Activated CD4-positive, alpha-beta memory T cell treated with anti-CD3 and anti-CD28 coated beads for 36 hours (primary cell): Measurements from ENCODE around the gene RPS13. TPM values are rescaled to one million over a fixed set of nuclear protein-coding genes. Genes with fewer than 3 reads are reported as not detected.
A peak's percentile ranks its signal among the peaks of the same experiment; 100 is the strongest.
"Not testable (repeated sequence)": the region's sequence is repeated elsewhere in the genome, so short reads cannot be mapped to it uniquely, and the experiment has no call there.

Experiments
- CTCF ChIA-PET: fragments of 350-600 bp; sonication (Branson Sonifier 250); formaldehyde crosslinking; loops from one replicate; lab custom pipeline; 2021; ENCODE audit warnings: antibody characterized with exemption, inconsistent platforms; lab: Charles Lee
- POLR2A ChIA-PET: fragments of 350-600 bp; sonication (Branson Sonifier 250); formaldehyde crosslinking; loops from one replicate; lab custom pipeline; 2021; ENCODE audit warnings: antibody characterized with exemption; lab: Charles Lee
- DNase-seq: peaks from one replicate; pipeline ENCODE4 v3.0.0-alpha.2; 2020
- H3K27ac Mint-ChIP-seq: one replicate; pipeline ENCODE4 v1.8.0; 2021; ENCODE audit warnings: mixed read lengths
- H3K27me3 Mint-ChIP-seq: one replicate; pipeline ENCODE4 v1.8.0; 2021; ENCODE audit warnings: mixed read lengths
- H3K36me3 Mint-ChIP-seq: one replicate; pipeline ENCODE4 v1.8.0; 2021; ENCODE audit warnings: mixed read lengths
- H3K4me1 Mint-ChIP-seq: one replicate; pipeline ENCODE4 v1.8.0; 2021; ENCODE audit warnings: low read depth, mixed read lengths
- H3K4me3 Mint-ChIP-seq: one replicate; pipeline ENCODE4 v1.8.0; 2021; ENCODE audit warnings: mild to moderate bottlenecking, mixed read lengths
- H3K9me3 Mint-ChIP-seq: one replicate; pipeline ENCODE4 v1.8.0; 2021; ENCODE audit warnings: mixed read lengths
- intact Hi-C: fragments of 100-400 bp; cut with micrococcal nuclease; formaldehyde crosslinking; loops from one replicate; pipeline ENCODE4 v1.15.1; 2023
- total RNA-seq, 2 experiments: library from RNA; stranded (reverse); gene quantifications; one replicate each; pipeline ENCODE4 v1.2.3, GENCODE V29; 2021

The RPS13 gene
- total RNA-seq = 1,000 to 10,000 TPM; 1,729 to 1,745 TPM

- POLR2A ChIA-PET = interaction anchor here (0.6 to 2.1 kb wide), 10 partner anchors 13 to 338 kb away, joined by 3 to 18 read pairs (median 4); partner anchors contain the start of gene PIK3C2A
- peak within 1 kb of the TSS; percentile 93 for H3K27ac Mint-ChIP-seq
- no peaks in the 10 kb centered on the region for H3K27me3 Mint-ChIP-seq
- intact Hi-C loops = loop anchor here (1.0 to 10.0 kb wide), 10 partner anchors 60 to 1555 kb away; partner anchors contain the start of genes C11orf58, KCNJ11, NUCB2 and SERGEF
- peaks cover 47% of the 10 kb centered on the region for H3K36me3 Mint-ChIP-seq
- CTCF ChIA-PET = interaction anchor here (0.6 to 2.1 kb wide), 9 partner anchors 15 to 292 kb away, joined by 3 to 9 read pairs (median 4); no protein-coding TSS in a partner anchor
- peak; percentile 97 for DNase-seq
- H3K9me3 Mint-ChIP-seq = no peaks in the 10 kb centered on the region
- peaks cover 34% of the 10 kb centered on the region for H3K4me1 Mint-ChIP-seq
- peak within 1 kb of the TSS; percentile 96 for H3K4me3 Mint-ChIP-seq
Measured at GRCh38 chr11:17077520-17078401, at the start of gene RPS13. TSS of gene RPS13 (minus strand) at chr11:17077667. CDS start at chr11:17077641, 26 bp downstream.

- CTCF ChIA-PET = interaction anchor here (0.6 kb wide), 1 partner anchor 9 kb away, joined by 8 read pairs; no protein-coding TSS in a partner anchor
- no peak for DNase-seq
- Mint-ChIP-seq H3K4me1 (no peaks in the 10 kb centered on the region), H3K4me3 (no peak overlapping the region), H3K36me3 (peaks cover 4% of the 10 kb centered on the region), H3K27me3 (no peaks in the 10 kb centered on the region), H3K27ac (no peak overlapping the region), H3K9me3 (no peaks in the 10 kb centered on the region)
- POLR2A ChIA-PET = no interaction called here
- intact Hi-C loops = no loop called here
Measured at GRCh38 chr11:17121981-17122380, 44.5 kb upstream of the RPS13 start.

DNA sequence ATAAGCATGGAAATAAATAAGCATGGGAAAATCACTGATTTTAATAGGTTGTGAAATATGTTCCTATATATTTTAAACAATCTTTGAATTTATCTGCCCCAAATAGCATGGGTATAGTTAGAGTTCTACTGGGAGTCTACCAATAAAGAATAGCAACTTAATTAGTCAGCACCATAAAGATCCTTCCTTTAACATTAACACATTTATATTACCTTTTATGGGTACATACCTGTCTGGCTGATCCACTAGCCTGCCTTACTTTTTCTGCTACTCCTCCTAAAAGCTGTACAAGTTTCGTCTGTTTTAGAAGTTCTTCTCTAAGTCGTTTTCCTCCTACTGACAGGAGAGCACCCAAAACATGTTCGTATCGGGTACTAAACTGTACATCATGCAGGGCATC, 39.8 kb upstream of the RPS13 start:
- intact Hi-C loops = no loop called here
- ChIA-PET CTCF (no interaction called here), POLR2A (no interaction called here)
- DNase-seq = no peak
- no peaks in the 10 kb centered on the region for H3K4me1 Mint-ChIP-seq
- no peak overlapping the region for H3K27ac Mint-ChIP-seq
- no peaks in the 10 kb centered on the region for H3K27me3 Mint-ChIP-seq
- H3K4me3 Mint-ChIP-seq = no peak overlapping the region
- H3K9me3 Mint-ChIP-seq = no peaks in the 10 kb centered on the region
- peaks cover 16% of the 10 kb centered on the region for H3K36me3 Mint-ChIP-seq

DNA sequence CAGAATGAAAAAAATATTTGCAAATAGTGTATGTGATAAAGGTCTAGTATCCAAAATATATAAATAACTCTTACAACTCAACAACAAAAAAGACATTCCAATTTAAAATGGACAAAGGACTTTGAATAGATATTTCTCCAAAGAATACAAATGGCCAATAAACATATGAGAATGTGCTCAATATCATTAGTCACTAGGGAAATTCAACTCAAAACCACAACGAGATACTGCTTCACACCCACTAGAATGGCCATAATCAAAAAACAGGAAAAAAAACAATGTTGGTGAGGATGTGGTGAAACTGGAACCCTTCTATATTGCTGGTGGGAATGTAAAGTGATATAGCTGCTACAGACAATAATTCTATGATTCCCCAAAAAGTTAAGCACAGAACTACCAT, 38.6 kb upstream of the RPS13 start:
- no peaks in the 10 kb centered on the region for H3K4me1 Mint-ChIP-seq
- no peaks in the 10 kb centered on the region for H3K9me3 Mint-ChIP-seq
- intact Hi-C loops = no loop called here
- ChIA-PET POLR2A (no interaction called here), CTCF (no interaction called here)
- no peaks in the 10 kb centered on the region for H3K27me3 Mint-ChIP-seq
- peaks cover 16% of the 10 kb centered on the region for H3K36me3 Mint-ChIP-seq
- H3K27ac Mint-ChIP-seq = no peak overlapping the region
- no peak for DNase-seq
- no peak overlapping the region for H3K4me3 Mint-ChIP-seq

GRCh38 chr11:17107745-17108144, 30.3 kb upstream of the RPS13 start:
- POLR2A ChIA-PET, DNase-seq, H3K4me1 Mint-ChIP-seq, H3K27ac Mint-ChIP-seq, H3K9me3 Mint-ChIP-seq, intact Hi-C loops, H3K4me3 Mint-ChIP-seq, H3K27me3 Mint-ChIP-seq: not testable (repeated sequence)
- H3K36me3 Mint-ChIP-seq = peaks cover 15% of the 10 kb centered on the region
- CTCF ChIA-PET = interaction anchor here (1.1 to 1.3 kb wide), 2 partner anchors 12 to 44 kb away, joined by 3 to 4 read pairs; no protein-coding TSS in a partner anchor

- H3K4me3 Mint-ChIP-seq, H3K27me3 Mint-ChIP-seq, CTCF ChIA-PET, POLR2A ChIA-PET, H3K4me1 Mint-ChIP-seq, intact Hi-C loops, H3K27ac Mint-ChIP-seq, DNase-seq, H3K9me3 Mint-ChIP-seq: not testable (repeated sequence)
- peaks cover 14% of the 10 kb centered on the region for H3K36me3 Mint-ChIP-seq
Measured at GRCh38 chr11:17105404-17106040, 28.1 kb upstream of the RPS13 start.

DNA sequence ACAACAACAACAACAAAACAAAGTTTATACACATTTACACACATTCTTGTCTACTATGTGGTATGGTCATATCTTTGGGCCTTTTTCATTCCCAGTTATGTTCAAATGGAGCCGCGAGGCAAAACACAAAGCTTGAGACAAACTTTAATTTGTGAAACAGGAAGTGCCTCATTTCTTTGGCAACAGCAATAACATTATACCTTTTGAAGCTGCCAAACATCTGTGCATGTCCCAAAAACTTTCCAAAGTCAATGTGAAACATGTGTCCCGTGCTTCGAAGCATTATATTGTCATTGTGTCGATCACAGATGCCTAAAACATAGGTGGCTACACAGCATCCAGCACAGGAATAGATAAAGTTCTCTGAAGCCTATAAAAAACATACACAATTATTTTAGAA, 25.0 kb upstream of the RPS13 start:
- POLR2A ChIA-PET = no interaction called here
- peaks cover 17% of the 10 kb centered on the region for H3K36me3 Mint-ChIP-seq
- intact Hi-C loops = no loop called here
- H3K9me3 Mint-ChIP-seq = no peaks in the 10 kb centered on the region
- DNase-seq = no peak
- H3K27ac Mint-ChIP-seq = no peak overlapping the region
- H3K4me1 Mint-ChIP-seq = no peaks in the 10 kb centered on the region
- no peak overlapping the region for H3K4me3 Mint-ChIP-seq
- CTCF ChIA-PET = interaction anchor here (0.5 kb wide), 1 partner anchor 19 kb away, joined by 3 read pairs; no protein-coding TSS in a partner anchor
- H3K27me3 Mint-ChIP-seq = no peaks in the 10 kb centered on the region

- POLR2A ChIA-PET = no interaction called here
- Mint-ChIP-seq H3K36me3 (peaks cover 7% of the 10 kb centered on the region), H3K27ac (no peak overlapping the region), H3K27me3 (no peaks in the 10 kb centered on the region), H3K4me1 (no peaks in the 10 kb centered on the region), H3K4me3 (no peak overlapping the region), H3K9me3 (no peaks in the 10 kb centered on the region)
- intact Hi-C loops = no loop called here
- CTCF ChIA-PET = no interaction called here
- no peak for DNase-seq
Measured at GRCh38 chr11:17098658-17099057, 21.2 kb upstream of the RPS13 start.

GRCh38 chr11:17098038-17098437, 20.6 kb upstream of the RPS13 start:
- intact Hi-C loops = no loop called here
- Mint-ChIP-seq H3K27ac (no peak overlapping the region), H3K4me3 (no peak overlapping the region), H3K27me3 (no peaks in the 10 kb centered on the region), H3K9me3 (no peaks in the 10 kb centered on the region), H3K4me1 (no peaks in the 10 kb centered on the region), H3K36me3 (peaks cover 7% of the 10 kb centered on the region)
- no peak for DNase-seq
- CTCF ChIA-PET = interaction anchor here (0.6 kb wide), 1 partner anchor 309 kb away, joined by 3 read pairs; no protein-coding TSS in a partner anchor
- POLR2A ChIA-PET = no interaction called here

- DNase-seq, H3K27me3 Mint-ChIP-seq, CTCF ChIA-PET, H3K36me3 Mint-ChIP-seq, H3K4me1 Mint-ChIP-seq, H3K27ac Mint-ChIP-seq, H3K9me3 Mint-ChIP-seq, H3K4me3 Mint-ChIP-seq, POLR2A ChIA-PET, intact Hi-C loops: not testable (repeated sequence)
Measured at GRCh38 chr11:17085976-17086375, 8.5 kb upstream of the RPS13 start.

- Mint-ChIP-seq H3K27me3 (no peaks in the 10 kb centered on the region), H3K27ac (peak overlapping the region; percentile 93), H3K9me3 (no peaks in the 10 kb centered on the region), H3K4me3 (peak overlapping the region; percentile 96), H3K4me1 (peaks cover 34% of the 10 kb centered on the region), H3K36me3 (peaks cover 49% of the 10 kb centered on the region)
- no peak for DNase-seq
- ChIA-PET POLR2A (interaction anchor here (0.6 to 2.1 kb wide), 8 partner anchors 12 to 276 kb away, joined by 3 to 18 read pairs (median 4); partner anchors contain the start of gene PIK3C2A), CTCF (interaction anchor here (0.6 to 2.1 kb wide), 6 partner anchors 14 to 289 kb away, joined by 3 to 9 read pairs (median 4); no protein-coding TSS in a partner anchor)
- intact Hi-C loops = loop anchor here (1.0 to 10.0 kb wide), 10 partner anchors 60 to 1555 kb away; partner anchors contain the start of genes C11orf58, KCNJ11, NUCB2 and SERGEF
Measured at GRCh38 chr11:17077240-17077519, 287 bp downstream of the RPS13 start.
